A549 (cell line): ENCODE data around the gene GRIK4. TPM values are rescaled to one million over a fixed set of nuclear protein-coding genes. Genes with fewer than 3 reads are reported as not detected.

Experiments used
- ATAC-seq, 2 experiments: fragments of 200-7000 bp in 1 of 2; fragments of >200 bp in 1 of 2; cut with Nextera tagmentation in 1 of 2; cut with Tn5 transposase in 1 of 2; 3 replicates each; pipeline versions ENCODE4 v1.8.0 to v1.9.1; 2018 to 2020; ENCODE audit warnings: mild to moderate bottlenecking in 1 of 2, moderate library complexity in 1 of 2
- CTCF ChIA-PET: fragments of 300-600 bp; sonication (Branson Sonifier 250); formaldehyde crosslinking; extraction: SDS; loops from one replicate; lab custom pipeline; 2021; ENCODE audit warnings: antibody characterized with exemption, inconsistent platforms; lab: Yijun Ruan, JAX
- POLR2A ChIA-PET: fragments of 350-600 bp; formaldehyde crosslinking; extraction: SDS; loops from one replicate; lab custom pipeline; 2021; ENCODE audit warnings: antibody characterized with exemption, inconsistent platforms; lab: Yijun Ruan, JAX
- DNase-seq, 2 experiments: peaks; one replicate each; pipeline versions ENCODE4 v3.0.0 to v3.0.0-alpha.2; 2011 to 2016; ENCODE audit warnings: low read depth in 1 of 2, low spot score in 1 of 2
- FAIRE-seq: peaks from 2 replicates; lab custom pipeline; 2011; peaks lifted over from hg19 to GRCh38; lab: Jason Lieb, UNC
- H3K27ac ChIP-seq, 2 experiments: fragments of >200 bp; sonication (Bioruptor Twin); formaldehyde crosslinking; 3 replicates each; pipeline ENCODE4 v1.5.1; 2016 to 2017
- H3K4me1 ChIP-seq: fragments of >200 bp; sonication (Bioruptor Twin); formaldehyde crosslinking; 3 replicates; pipeline ENCODE4 v1.6.1; 2016
- H3K4me2 ChIP-seq: fragments of >200 bp; sonication (Bioruptor Twin); formaldehyde crosslinking; 3 replicates; pipeline ENCODE4 v1.6.1; 2016
- H3K4me3 ChIP-seq: fragments of >200 bp; sonication (Bioruptor Twin); formaldehyde crosslinking; 3 replicates; pipeline ENCODE4 v1.5.1; 2016
- H3K9me3 ChIP-seq: fragments of >200 bp; sonication (Bioruptor Twin); formaldehyde crosslinking; 3 replicates; pipeline ENCODE4 v1.6.1; 2016
- BHLHE40 ChIP-seq: IDR thresholded peaks from 2 replicates; pipeline ENCODE4 v1.6.1; 2012; ENCODE audit warnings: low read depth, low read length, inconsistent platforms
- CBX2 ChIP-seq: fragments of 200-600 bp; sonication (generic); IDR thresholded peaks from 2 replicates; pipeline ENCODE4 v1.6.1; 2016; ENCODE audit warnings: low read depth, mild to moderate bottlenecking, borderline replicate concordance
- CBX8 ChIP-seq: fragments of 200-600 bp; sonication (generic); IDR thresholded peaks from 2 replicates; pipeline ENCODE4 v1.6.1; 2016
- FOSL2 ChIP-seq, 2 experiments: fragments of 450-650 bp in 1 of 2; fragments of >200 bp in 1 of 2; sonication (Bioruptor Twin) in 1 of 2; formaldehyde crosslinking; IDR thresholded peaks; 2 replicates each; pipeline versions ENCODE4 v1.5.0 to v1.6.1; 2016 to 2020; ENCODE audit warnings: mild to moderate bottlenecking in 1 of 2, moderate library complexity in 1 of 2
- GATA3 ChIP-seq: IDR thresholded peaks from 2 replicates; pipeline ENCODE4 v1.6.1; 2012; ENCODE audit warnings: borderline replicate concordance
- HEYL ChIP-seq: fragments of 250-450 bp; sonication (Bioruptor Pico); IDR thresholded peaks from 2 replicates; pipeline ENCODE4 v1.8.0; 2021; ENCODE audit warnings: mild to moderate bottlenecking, moderate library complexity
- HOXB13 ChIP-seq: fragments of 250-450 bp; sonication (Bioruptor Pico); IDR thresholded peaks from 2 replicates; pipeline ENCODE4 v1.5.0; 2020; ENCODE audit warnings: low read depth, mild to moderate bottlenecking, moderate library complexity
- MAFK ChIP-seq: fragments of 450-650 bp; IDR thresholded peaks from 2 replicates; pipeline ENCODE4 v1.6.1; 2014; ENCODE audit not compliant: partially characterized antibody
- MAZ ChIP-seq: fragments of 150-350 bp; IDR thresholded peaks from 2 replicates; pipeline ENCODE4 v1.6.1; 2014; ENCODE audit warnings: antibody characterized with exemption, low read depth, low read length, borderline replicate concordance
- NPAS2 ChIP-seq: fragments of 250-450 bp; sonication (Bioruptor Pico); IDR thresholded peaks from 2 replicates; pipeline ENCODE4 v1.8.0; 2022; ENCODE audit warnings: mild to moderate bottlenecking, moderate library complexity, borderline replicate concordance
- NR3C1 ChIP-seq: fragments of >200 bp; sonication (Bioruptor Twin); formaldehyde crosslinking; IDR thresholded peaks from 3 replicates; pipeline ENCODE4 v1.6.1; 2017
- RARB ChIP-seq: fragments of 250-450 bp; sonication (Bioruptor Pico); IDR thresholded peaks from 2 replicates; pipeline ENCODE4 v1.8.0; 2021; ENCODE audit warnings: mild to moderate bottlenecking, moderate library complexity
- RCOR1 ChIP-seq: fragments of 150-350 bp; IDR thresholded peaks from 2 replicates; pipeline ENCODE4 v1.6.1; 2014; ENCODE audit warnings: antibody characterized with exemption, low read length, low read depth
- RFX5 ChIP-seq: fragments of 450-650 bp; IDR thresholded peaks from 2 replicates; pipeline ENCODE4 v1.7.1; 2014; ENCODE audit warnings: antibody characterized with exemption, mild to moderate bottlenecking, moderate library complexity
- RNF2 ChIP-seq: fragments of 200-600 bp; sonication (generic); IDR thresholded peaks from 2 replicates; pipeline ENCODE4 v1.6.1; 2016; ENCODE audit warnings: low read depth, mild to moderate bottlenecking, antibody characterized with exemption, moderate library complexity, borderline replicate concordance
- SREBF2 ChIP-seq: fragments of 450-650 bp; IDR thresholded peaks from 2 replicates; pipeline ENCODE4 v1.6.1; 2014; ENCODE audit warnings: mild to moderate bottlenecking, moderate library complexity
- TFCP2L1 ChIP-seq: fragments of 250-450 bp; sonication (Bioruptor Pico); IDR thresholded peaks from 2 replicates; pipeline ENCODE4 v1.5.0; 2021; ENCODE audit warnings: mild to moderate bottlenecking
- ZFP36 ChIP-seq: fragments of 450-650 bp; IDR thresholded peaks from 2 replicates; pipeline ENCODE4 v1.6.1; 2014; ENCODE audit warnings: borderline replicate concordance; ENCODE audit not compliant: partially characterized antibody
- ZSCAN20 ChIP-seq: fragments of 250-450 bp; sonication (Bioruptor Pico); IDR thresholded peaks from 2 replicates; pipeline ENCODE4 v1.8.0; 2022; ENCODE audit warnings: mild to moderate bottlenecking, moderate library complexity
- WGBS: methylation state at CpG from one replicate; pipeline ENCODE4 v1.1.6; 2017; ENCODE audit errors: missing lambda C conversion rate; 5-methylcytosine and 5-hydroxymethylcytosine counted together
- polyA plus RNA-seq, 4 experiments: library from polyadenylated mRNA; depleted of rRNA in 3 of 4; stranded (reverse); fragments of >200 nt; fragmentation: RNase III in 1 of 4; extraction: RNeasy Plus Mini Kit Qiagen cat#74134 plus additional on column Dnase treatment in 1 of 4; gene quantifications; 2 replicates in 3 of 4; 3 replicates in 1 of 4; pipeline ENCODE4 v1.2.3, GENCODE V29; 2011 to 2017
- TF ChIP-seq, protein P1 (sequence below): fragments of >200 bp; sonication (Bioruptor Twin); formaldehyde crosslinking; IDR thresholded peaks from 3 replicates; pipeline ENCODE4 v1.6.1; 2016
- TF ChIP-seq, protein P2 (sequence below): fragments of 450-650 bp; IDR thresholded peaks from 2 replicates; pipeline ENCODE4 v1.6.1; 2014; ENCODE audit warnings: antibody characterized with exemption
- TF ChIP-seq, protein P3 (sequence below): fragments of 200-600 bp; sonication (generic); IDR thresholded peaks from 2 replicates; pipeline ENCODE4 v1.6.1; 2016; ENCODE audit warnings: antibody characterized with exemption, mild to moderate bottlenecking, moderate library complexity
- TF ChIP-seq, protein P4 (sequence below): IDR thresholded peaks from 2 replicates; pipeline ENCODE4 v1.6.1; 2012
- TF ChIP-seq, protein P5 (sequence below): fragments of 250-450 bp; sonication (Bioruptor Pico); IDR thresholded peaks from 2 replicates; pipeline ENCODE4 v1.5.0; 2020; ENCODE audit warnings: low read depth, mild to moderate bottlenecking, moderate library complexity

GRIK4 gene
- polyA plus RNA-seq, 2 of the 4 experiments (the other 2 are of a cell fraction): 0.01 TPM; not detected in 1

DNA sequence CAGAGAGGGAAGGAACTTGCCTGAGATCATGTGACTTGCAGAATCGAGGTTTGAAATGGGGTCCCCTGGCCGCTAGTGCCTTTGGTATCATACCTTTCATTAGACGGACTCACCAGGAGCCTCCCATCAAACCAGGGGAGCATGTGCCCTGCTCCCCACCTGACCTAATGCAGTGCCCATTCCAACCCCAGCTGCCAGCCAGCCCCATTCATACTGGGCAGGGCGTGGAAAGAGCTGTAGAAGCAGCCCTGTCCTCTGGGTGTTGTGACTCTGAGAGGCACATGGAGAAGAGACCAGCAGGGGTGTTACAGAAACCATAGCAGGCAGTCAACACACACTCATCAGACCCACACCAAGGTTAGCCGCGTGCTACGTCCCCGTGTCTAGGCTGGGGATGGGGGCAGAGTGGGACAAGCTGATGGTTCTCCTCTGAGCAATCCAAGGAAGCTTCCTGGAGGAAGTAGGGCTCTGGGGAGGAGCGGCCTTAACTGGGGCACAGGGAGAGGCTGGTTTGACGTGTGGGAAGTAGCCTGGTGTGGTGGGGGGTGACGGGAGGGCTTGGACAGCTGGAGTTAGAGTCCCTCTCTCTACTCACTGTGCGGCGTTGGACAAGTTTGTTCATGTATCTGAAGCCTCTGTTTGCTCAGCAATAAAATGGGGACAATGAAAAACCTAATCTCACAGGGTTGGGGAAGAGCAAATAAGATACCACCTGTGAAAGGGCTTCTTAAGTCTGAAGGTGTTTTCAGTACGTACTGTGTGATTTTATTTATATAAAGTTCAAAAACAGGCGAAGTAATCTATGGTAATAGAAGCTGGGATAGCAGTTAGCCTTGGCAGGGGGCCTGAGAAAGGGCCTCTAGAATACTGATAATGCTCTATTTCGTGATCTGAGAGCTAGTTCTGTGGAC lies 14.0 kb downstream of the GRIK4 start:
- ATAC-seq (no peak), FAIRE-seq (no peak), DNase-seq (no peak)
- TF ChIP-seq, protein P1, sequence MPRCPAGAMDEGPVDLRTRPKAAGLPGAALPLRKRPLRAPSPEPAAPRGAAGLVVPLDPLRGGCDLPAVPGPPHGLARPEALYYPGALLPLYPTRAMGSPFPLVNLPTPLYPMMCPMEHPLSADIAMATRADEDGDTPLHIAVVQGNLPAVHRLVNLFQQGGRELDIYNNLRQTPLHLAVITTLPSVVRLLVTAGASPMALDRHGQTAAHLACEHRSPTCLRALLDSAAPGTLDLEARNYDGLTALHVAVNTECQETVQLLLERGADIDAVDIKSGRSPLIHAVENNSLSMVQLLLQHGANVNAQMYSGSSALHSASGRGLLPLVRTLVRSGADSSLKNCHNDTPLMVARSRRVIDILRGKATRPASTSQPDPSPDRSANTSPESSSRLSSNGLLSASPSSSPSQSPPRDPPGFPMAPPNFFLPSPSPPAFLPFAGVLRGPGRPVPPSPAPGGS: no peak
- TF ChIP-seq MAFK: no peak
- TF ChIP-seq MAZ: no peak
- TF ChIP-seq, protein P2, sequence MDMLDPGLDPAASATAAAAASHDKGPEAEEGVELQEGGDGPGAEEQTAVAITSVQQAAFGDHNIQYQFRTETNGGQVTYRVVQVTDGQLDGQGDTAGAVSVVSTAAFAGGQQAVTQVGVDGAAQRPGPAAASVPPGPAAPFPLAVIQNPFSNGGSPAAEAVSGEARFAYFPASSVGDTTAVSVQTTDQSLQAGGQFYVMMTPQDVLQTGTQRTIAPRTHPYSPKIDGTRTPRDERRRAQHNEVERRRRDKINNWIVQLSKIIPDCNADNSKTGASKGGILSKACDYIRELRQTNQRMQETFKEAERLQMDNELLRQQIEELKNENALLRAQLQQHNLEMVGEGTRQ: no peak
- TF ChIP-seq RARB (CRISPR knock-in tag): no peak
- 48% methylated on average over 14 of the region's 16 CpGs for WGBS
- CTCF ChIA-PET: interaction anchor here (1.2 kb wide), 1 partner anchor 160 kb away, joined by 5 read pairs; no protein-coding TSS in a partner anchor
- H3K4me1 ChIP-seq: no peaks in the 10 kb centered on the region
- no peak overlapping the region for H3K4me3 ChIP-seq
- POLR2A ChIA-PET: no interaction called here
- no peak overlapping the region for H3K4me2 ChIP-seq
- no peak overlapping the region for H3K27ac ChIP-seq
- H3K9me3 ChIP-seq: no peaks in the 10 kb centered on the region

DNA sequence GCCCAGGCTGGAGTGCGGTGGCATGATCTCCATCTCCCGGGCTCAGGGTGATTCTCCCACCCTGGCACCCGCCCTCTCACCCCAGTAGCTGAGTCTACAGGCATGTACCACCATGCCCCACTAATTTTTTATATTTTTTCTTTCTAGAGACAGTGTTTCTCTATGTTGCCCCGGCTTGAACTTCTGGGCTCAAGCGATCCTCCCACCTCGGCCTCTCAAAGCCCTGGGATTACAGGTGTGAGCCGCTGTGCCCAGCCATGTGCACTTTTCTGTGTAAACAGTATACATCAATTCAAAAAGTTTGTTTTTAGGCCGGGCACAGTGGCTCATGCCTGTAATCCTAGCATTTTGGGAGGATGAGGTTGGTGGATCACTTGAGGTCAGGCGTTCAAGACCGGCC lies 14.7 kb downstream of the GRIK4 start:
- ChIA-PET POLR2A (no interaction called here), CTCF (interaction anchor here (1.2 kb wide), 1 partner anchor 159 kb away, joined by 5 read pairs; no protein-coding TSS in a partner anchor)
- TF ChIP-seq, protein P3, sequence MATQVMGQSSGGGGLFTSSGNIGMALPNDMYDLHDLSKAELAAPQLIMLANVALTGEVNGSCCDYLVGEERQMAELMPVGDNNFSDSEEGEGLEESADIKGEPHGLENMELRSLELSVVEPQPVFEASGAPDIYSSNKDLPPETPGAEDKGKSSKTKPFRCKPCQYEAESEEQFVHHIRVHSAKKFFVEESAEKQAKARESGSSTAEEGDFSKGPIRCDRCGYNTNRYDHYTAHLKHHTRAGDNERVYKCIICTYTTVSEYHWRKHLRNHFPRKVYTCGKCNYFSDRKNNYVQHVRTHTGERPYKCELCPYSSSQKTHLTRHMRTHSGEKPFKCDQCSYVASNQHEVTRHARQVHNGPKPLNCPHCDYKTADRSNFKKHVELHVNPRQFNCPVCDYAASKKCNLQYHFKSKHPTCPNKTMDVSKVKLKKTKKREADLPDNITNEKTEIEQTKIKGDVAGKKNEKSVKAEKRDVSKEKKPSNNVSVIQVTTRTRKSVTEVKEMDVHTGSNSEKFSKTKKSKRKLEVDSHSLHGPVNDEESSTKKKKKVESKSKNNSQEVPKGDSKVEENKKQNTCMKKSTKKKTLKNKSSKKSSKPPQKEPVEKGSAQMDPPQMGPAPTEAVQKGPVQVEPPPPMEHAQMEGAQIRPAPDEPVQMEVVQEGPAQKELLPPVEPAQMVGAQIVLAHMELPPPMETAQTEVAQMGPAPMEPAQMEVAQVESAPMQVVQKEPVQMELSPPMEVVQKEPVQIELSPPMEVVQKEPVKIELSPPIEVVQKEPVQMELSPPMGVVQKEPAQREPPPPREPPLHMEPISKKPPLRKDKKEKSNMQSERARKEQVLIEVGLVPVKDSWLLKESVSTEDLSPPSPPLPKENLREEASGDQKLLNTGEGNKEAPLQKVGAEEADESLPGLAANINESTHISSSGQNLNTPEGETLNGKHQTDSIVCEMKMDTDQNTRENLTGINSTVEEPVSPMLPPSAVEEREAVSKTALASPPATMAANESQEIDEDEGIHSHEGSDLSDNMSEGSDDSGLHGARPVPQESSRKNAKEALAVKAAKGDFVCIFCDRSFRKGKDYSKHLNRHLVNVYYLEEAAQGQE: no peak
- TF ChIP-seq HEYL (CRISPR knock-in tag) (no peak), ZSCAN20 (CRISPR knock-in tag) (no peak), GATA3 (no peak), TFCP2L1 (CRISPR knock-in tag) (no peak), CBX2 (no peak), ZFP36 (no peak), HOXB13 (CRISPR knock-in tag) (no peak), CBX8 (no peak), NPAS2 (CRISPR knock-in tag) (no peak), RNF2 (no peak), RCOR1 (no peak), RFX5 (no peak), FOSL2 (IDR thresholded peaks at IDR 0.05) (no peak), FOSL2 (CRISPR knock-in tag; IDR thresholded peaks at IDR 0.05) (no peak), NR3C1 (no peak), SREBF2 (no peak), BHLHE40 (no peak)
- TF ChIP-seq, protein P4, sequence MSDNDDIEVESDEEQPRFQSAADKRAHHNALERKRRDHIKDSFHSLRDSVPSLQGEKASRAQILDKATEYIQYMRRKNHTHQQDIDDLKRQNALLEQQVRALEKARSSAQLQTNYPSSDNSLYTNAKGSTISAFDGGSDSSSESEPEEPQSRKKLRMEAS: no peak
- TF ChIP-seq, protein P5, sequence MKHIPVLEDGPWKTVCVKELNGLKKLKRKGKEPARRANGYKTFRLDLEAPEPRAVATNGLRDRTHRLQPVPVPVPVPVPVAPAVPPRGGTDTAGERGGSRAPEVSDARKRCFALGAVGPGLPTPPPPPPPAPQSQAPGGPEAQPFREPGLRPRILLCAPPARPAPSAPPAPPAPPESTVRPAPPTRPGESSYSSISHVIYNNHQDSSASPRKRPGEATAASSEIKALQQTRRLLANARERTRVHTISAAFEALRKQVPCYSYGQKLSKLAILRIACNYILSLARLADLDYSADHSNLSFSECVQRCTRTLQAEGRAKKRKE: no peak
- no peak for ATAC-seq
- Histone ChIP-seq H3K4me3 (no peak overlapping the region), H3K27ac (no peak overlapping the region), H3K4me2 (no peak overlapping the region), H3K4me1 (no peaks in the 10 kb centered on the region), H3K9me3 (no peaks in the 10 kb centered on the region)
- no peak for DNase-seq
- no peak for FAIRE-seq
- 71% methylated on average over 9 of the region's 10 CpGs for WGBS
